GDM1 (cell line): ENCODE measurements around the gene LRIG1.

Experiments used
- DNase-seq: peaks from one replicate; lab custom pipeline; 2025; lab: John Stamatoyannopoulos, UW

Gene LRIG1, protein sequence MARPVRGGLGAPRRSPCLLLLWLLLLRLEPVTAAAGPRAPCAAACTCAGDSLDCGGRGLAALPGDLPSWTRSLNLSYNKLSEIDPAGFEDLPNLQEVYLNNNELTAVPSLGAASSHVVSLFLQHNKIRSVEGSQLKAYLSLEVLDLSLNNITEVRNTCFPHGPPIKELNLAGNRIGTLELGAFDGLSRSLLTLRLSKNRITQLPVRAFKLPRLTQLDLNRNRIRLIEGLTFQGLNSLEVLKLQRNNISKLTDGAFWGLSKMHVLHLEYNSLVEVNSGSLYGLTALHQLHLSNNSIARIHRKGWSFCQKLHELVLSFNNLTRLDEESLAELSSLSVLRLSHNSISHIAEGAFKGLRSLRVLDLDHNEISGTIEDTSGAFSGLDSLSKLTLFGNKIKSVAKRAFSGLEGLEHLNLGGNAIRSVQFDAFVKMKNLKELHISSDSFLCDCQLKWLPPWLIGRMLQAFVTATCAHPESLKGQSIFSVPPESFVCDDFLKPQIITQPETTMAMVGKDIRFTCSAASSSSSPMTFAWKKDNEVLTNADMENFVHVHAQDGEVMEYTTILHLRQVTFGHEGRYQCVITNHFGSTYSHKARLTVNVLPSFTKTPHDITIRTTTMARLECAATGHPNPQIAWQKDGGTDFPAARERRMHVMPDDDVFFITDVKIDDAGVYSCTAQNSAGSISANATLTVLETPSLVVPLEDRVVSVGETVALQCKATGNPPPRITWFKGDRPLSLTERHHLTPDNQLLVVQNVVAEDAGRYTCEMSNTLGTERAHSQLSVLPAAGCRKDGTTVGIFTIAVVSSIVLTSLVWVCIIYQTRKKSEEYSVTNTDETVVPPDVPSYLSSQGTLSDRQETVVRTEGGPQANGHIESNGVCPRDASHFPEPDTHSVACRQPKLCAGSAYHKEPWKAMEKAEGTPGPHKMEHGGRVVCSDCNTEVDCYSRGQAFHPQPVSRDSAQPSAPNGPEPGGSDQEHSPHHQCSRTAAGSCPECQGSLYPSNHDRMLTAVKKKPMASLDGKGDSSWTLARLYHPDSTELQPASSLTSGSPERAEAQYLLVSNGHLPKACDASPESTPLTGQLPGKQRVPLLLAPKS

DNA sequence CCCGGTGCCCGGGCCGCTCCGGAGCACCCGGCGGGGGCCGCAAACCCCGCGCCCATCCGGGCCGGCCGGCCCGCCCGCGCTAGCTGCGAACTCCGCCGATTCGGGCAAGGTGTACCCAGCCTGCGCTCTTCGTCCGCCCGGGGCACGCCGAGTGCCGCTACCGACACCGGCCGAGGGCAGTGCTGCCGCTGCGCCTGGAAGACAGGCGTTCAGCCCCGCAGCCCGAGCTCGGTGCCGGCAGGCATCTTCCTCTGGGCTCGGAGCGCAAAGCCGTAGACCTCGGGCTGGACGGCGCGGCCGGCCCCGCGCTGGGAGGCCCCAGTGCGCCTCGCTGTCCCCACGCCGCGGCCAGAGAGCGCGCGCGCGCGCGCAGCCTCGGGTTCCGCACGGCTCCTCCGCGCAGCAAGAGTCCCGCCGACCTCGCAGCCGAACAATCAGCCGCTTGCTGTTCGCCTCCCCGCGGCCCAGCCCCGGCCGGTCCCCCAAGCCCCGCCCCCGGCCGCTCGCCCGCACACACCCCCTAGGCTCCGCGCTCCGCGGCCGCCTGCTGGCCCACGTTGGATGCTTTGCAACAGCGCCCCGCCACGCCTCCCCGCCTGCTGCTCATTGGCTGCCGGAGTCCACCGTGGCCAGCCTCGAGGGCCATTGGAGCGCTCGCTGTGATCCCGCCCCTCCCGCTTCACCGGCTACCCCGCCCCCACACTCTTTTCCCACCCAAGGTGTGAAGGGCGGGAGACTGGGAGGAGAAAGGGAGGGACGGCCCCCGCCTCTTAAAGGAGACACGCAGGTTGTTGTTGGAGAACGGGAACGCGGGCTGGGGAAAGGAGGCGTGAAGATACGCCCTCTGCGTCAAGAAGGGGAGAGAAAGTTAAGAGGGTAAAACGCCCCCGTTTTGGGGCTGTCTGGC, at the start of gene LRIG1:
Gene LRIG1, minus strand, starts transcription at position 447 of the 907 bp plus-strand sequence. CDS start 615 bp downstream, outside the sequence.
- DNase-seq, result peak; percentile 47

DNA sequence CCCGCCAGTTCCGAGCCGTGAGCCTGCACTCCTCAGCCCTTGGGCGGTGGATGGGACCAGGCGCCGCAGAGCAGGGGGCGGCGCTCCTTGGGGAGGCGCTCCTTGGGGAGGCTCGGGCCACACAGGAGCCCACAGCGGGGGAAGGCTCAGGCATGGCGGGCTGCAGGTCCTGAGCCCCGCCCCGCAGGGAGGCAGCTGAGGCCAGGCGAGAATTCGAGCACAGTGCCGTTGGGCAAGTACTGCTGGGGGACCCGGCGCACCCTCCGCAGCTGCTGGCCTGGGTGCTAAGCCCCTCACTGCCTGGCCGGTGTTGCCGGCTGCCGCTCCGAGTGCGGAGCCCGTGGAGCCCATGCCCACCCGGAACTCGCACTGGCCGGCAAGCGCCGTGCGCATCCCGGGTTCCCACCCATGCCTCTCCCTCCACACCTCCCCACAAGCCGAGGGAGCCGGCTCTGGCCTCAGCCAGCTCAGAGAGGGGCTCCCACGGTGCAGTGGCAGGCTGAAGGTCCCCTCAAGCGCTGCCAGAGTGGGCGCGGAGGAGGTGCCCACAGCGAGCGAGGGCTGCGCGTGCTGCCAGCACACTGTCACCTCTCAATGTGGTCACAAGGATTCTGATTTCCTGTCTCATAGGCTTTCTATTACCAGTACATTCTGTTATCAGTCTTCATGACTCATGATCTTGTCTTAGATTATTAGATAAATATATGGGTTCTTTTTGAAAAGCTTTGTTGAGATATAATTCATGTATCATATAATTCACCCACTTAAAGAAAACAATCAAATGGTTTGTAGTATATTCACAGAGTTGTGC, 44.0 kb upstream of the LRIG1 start:
- DNase-seq, result no peak

DNA sequence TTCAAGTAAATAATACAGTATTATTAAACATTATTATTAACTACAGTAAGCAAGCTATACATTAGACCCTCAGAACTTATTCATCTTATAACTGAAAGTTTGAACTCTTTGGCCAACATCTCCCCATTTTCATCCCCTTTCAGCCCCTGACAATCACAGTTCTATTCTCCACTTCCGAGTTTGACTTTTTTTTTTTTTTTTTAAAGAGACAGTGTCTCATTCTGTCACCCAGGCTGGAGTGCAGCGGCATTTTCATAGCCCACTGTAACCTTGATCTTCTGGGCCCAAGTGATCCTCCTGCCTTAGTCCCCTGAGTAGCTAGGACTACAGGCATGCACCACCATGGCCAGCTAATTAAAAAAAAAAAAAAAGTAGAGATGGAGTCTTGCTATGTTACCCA, 41.3 kb upstream of the LRIG1 start:
- DNase-seq, result no peak

DNA sequence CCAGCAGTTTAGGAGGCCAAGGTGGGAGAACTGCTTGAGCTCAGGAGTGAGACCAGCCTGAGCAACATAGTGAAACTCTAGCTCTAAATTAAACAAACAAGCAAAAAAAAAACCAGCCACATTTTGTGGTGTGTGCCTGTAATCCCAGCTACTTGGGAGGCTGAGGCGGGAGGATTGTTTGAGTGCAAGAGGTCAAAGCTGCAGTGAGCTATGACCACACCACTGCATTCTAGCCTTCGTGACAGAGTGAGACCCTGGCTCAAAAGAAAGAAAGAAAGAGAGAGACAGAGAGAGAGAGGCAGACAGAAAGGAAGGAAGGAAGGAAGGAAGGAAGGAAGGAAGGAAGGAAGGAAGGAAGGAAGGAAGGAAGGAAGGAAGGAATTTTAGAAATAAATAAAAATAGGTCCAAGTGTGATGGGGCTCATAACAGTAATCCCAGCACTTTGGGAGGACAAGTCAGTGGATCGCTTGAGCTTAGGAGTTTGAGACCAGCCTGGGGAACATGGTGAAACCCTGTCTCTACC, 38.7 kb upstream of the LRIG1 start:
- DNase-seq, result no peak

DNA sequence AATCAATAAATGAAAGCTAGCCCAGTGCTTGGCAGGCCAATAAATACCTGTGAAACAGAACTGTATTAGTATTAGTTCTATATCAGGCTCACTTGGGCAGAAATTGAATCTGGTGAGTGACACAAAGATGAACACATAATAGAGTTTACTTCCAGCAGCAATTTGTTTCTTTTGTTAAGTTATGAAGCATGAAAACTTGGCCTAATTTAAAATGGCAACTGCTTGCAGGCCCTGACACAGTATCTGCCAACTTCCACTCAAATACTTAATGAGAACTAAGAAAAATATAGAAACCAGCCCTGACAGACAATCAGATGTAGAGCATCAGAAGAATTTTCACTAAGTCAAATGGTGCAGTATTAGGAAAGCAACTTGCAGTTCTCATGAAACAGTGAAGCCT, 37.6 kb upstream of the LRIG1 start:
- no peak for DNase-seq

DNA sequence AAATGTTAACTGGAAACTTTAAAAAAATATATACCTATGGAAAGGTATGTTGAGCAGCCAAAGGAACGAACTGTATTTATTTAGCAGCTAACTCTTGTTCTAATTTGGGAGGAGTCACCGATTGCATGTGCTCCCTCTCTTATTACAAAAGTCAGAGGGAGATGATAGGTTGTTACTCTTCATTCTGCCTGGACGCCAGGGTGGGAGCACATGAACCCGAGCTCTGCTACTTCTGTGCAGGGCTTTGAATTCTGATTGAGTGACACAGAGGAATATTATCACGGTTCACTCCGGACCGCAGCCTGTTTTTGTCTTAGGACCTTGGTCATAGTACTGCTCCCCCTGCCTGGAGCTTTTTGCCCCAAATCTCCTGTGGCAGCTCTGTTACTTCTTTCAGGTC, 36.9 kb upstream of the LRIG1 start:
- no peak for DNase-seq

DNA sequence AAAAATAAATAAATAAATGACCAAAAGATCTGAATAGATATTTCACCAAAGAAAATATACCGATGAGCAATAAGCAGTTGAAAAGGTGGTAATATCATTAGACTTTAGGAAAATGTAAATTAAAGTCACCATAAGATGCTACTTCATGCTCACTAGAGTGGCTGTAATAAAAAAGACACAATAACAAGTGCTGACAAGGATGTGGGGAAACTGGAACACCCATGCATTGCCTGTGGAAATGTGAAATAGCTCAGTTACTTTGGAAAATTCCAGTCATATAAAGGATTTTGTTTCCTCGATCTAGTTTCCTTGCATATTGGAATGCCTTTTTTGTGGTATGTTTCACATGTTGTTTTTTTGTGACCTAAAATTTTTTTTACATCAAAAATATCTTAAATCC, 36.0 kb upstream of the LRIG1 start:
- no peak for DNase-seq

DNA sequence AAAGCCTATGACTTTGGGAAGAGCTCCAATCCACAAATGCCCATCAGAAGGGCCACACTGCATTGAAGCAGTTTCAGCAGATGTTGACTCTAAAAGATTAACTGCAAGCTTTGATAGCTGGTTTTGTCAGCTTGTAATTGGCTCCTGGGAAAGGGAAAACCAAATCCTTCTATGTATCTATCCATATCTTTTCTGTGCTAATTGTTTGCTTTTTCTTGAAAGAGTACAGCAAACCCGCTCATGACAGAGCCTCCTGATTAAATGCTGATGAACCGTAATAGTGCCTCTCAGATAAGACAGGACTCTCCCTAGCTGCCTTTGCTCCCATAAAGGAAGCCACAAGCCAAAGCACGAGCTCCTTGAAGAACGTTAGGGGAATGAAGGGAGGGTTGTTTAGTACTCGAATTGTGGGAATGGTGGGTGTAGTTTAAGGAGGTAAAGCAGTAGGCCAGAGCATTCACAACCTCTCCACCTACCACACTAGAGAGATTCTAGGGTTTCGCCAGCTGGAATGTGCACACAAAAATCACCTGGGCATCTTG, 33.6 kb upstream of the LRIG1 start:
- no peak for DNase-seq

DNA sequence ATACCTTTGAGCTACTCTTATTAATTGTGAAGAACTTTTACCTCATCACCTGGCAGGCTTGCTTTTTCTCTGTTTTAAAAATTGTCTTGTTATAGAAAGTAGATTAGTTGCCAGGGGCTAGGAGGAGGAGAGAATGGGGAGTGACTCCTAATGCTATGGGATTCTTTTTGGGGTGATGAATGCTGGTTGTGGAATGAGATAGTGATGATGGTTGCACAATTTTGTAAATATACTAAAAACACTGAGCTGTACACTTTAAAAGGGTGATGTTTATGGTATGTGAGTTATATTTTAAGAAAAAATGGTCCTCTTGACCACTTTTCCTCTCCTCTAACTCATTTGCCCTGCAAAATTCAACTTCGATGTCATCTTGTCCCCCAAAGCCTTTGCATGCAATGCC, 31.8 kb upstream of the LRIG1 start:
- no peak for DNase-seq

DNA sequence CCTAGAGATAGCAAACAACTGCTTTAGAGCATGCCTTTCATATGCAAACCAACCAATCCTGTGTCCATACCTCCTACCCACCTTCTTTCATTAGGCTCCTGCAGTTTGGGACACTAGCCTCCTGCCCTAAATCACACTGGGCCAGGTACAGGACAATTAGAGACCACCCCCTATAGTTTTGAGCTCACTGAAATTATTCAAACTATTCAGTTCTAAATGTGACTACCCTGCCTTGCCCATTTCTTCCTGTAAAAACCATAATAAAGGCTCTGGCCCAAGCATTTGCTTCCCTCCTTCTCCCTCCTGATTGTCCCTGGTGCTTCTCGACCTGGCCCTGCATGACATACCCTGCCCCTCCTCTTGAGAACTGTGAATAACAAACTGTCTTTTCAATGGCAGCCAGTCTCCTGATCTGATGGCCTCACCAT, 31.4 kb upstream of the LRIG1 start:
- DNase-seq, result no peak

DNA sequence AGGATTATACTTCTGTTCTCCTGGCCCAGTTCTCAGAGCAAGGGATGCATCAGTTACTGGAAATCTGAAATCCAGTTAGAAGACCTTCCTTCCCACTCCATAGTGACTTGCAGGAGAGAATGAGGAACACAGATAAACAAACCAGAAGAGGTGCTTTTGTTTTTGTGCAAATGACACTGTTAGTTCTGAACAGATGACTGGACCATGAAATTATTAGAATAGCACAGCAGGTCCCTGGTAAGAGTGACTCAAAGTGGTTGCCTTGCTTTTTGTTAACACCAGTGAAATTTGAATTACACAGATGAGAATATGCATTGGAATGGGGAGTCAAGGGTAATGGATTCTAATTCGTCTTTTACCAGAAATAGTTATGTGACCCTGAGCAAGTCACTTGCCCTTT, 30.4 kb upstream of the LRIG1 start:
- no peak for DNase-seq

DNA sequence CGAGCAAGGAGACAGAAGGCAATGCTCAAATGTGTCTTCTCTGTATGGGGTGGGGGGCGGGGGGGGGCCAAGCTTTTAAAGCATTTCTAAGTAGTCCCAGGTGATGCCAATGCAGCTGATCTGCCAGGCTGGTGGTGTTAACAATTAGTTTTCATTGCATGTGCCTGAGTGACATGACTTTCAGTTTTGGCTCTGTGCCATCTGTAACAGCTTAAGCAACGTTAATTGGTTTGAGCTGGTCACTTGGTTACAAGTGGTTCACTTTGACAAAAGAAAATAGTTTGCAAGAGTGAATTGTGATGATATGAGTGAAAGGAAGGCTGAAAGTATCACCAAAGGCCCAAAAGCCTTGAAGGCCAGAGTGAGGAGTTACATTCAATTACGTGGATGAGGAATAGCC, 26.4 kb upstream of the LRIG1 start:
- no peak for DNase-seq

DNA sequence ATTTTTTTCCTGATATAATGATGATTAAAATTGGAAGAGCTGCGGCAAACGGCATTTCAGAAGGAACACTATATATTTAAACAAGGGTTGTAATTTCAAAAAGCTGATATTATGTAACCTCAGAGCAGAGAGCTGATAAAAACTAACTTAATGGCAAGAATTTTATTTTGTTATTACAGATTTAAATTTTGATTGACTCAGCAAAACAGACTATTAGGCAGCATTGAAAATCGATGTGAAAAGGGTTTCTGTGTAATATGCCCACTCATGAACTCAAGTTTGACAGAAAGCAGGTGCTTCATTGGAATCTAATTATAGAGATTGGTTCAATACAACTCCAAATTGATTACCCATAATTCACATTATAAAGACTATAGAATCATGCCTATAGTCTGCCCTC, 24.9 kb upstream of the LRIG1 start:
- no peak for DNase-seq

DNA sequence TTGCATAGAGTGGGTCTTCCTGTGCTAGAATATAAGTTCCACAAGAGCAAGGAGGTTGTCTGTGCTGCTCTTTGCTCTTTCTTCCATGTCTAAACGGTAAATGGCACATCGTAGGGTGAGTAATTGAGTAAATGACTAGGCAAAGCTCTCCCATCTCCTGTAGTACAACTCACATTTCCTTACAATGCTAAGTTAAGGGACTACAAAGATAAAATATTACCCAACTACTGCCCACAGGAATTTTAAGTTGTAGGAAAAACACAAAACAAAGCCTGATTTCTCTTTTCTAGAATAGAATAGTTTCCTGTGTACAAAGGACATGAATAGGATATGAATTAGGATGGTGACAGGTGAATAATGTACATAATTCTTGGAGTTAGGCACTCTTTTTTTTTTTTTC, 19.9 kb upstream of the LRIG1 start:
- no peak for DNase-seq

DNA sequence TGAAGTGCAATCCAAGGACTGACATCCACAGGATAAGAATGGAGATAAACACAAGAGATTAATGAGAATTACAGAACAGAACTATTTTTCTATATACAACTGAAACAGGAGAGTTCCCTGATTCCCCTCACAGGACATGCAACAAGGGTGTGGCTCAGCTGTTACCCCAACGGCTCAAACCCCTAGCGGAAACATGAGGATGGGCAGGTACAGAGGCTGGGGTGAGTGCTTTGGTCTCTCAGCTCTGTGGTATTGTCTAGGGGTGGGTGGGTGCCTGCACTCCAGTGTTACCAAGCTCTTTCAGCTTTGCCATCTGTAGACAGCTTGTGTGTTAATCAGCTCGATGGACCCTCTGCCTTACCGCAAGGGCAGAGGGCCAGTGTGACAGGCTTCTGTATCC, 17.8 kb upstream of the LRIG1 start:
- DNase-seq, result no peak

DNA sequence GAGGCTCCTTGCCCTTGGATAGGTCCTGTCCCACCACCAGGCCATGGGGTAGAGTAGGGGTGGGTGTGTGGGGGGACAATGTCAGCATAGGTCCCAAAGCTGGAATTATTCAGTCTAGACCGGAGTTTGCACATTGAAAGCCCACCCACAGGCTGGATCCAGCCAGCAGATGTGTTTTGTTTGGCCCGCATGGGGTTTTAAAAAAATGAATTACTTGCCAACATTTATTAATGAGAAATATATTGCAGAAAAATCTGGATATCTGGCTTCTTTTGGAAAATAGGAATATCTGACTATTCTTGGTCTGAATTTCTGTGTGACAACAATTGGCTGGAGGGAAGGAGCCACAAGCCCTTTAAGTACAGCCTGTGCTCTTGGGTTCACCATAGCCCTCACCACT, 17.3 kb upstream of the LRIG1 start:
- DNase-seq, result no peak

DNA sequence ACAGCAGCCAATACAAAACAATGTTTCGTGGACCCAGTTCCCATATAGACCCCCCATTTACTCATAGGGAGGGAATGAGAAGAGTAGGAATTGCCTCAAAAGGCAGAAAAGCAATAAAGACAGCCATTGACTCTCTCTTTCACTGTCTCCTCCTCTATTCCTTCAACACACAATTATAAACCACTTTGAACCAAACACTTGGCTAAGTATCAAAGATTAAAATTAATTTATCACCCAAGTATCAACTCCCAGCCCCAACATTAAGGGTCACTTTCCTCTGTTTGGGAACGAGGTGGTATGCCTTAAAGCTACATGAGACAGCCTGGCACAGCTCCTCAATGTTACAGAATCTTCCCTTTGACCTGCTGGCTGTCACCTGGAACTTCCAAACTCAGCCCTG, 16.4 kb upstream of the LRIG1 start:
- DNase-seq, result no peak

DNA sequence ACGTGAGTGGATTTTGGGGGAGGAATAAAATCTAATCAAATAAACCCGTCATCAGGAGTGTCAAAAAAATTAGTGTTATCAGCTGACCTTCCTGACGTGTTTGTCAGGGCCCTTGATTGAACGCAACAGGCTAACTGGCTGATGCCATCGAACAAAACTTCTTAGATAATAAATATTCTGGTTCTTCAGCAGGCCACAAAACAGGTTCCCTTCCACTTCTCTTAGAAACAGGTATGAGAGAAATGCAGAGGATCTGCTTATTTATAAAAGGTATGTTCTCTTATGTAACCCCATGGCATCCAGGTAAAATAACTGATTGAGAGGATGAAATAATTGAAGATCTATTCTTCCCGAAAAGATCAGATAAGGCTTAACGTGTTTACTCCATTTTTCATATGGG, 7.6 kb upstream of the LRIG1 start:
- no peak for DNase-seq

DNA sequence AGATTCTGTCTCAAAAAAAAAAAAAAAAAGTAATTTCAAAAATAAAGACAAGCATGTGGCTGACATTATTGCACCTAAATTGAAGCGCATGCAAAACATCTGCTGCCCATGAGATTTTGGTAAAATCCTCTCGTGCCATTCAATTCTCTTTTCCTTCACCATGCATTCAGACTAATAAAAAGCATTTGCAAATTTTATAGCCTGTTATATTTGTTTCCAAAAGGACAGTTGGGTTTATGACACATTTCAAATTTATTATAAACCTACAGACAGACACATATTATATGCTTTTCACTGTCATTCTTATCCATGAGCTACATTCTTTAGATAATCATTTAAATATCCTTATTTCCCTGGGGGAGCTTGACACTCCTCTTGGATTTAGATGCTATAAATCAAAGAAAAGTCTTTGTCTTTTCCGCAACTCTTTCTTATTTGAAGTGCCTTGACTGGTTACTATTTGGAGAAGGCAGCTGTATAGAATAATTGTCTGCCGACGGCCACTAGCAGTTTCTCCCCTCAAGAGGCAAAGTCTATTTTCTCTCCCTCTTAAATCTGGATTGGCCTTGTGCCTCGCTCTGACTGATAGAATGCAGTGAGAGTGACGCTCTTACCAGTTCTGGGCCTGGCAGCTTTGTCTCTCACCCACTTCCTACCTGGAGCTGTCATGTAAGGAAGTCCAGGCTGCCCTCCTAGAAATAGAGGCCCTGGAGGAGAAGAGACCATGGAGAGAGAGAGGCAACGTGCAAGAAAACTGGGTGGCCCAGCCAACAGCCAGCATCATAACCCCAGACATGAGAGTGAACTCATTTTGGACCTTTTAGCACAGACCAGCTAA, 6.8 kb upstream of the LRIG1 start:
- DNase-seq, result no peak
